HG03103 (cell line): ENCODE measurements around the gene OTUD5.
"Not testable (repeated sequence)": the region's sequence is repeated elsewhere in the genome, so short reads cannot be mapped to it uniquely, and the experiment has no call there.

Experiments used
- ATAC-seq: cut with Tn5 transposase; IDR thresholded peaks from one replicate; pipeline ENCODE4 v1.9.1; 2021; ENCODE audit warnings: low read depth; ENCODE audit not compliant: unreplicated experiment

The OTUD5 gene, protein sequence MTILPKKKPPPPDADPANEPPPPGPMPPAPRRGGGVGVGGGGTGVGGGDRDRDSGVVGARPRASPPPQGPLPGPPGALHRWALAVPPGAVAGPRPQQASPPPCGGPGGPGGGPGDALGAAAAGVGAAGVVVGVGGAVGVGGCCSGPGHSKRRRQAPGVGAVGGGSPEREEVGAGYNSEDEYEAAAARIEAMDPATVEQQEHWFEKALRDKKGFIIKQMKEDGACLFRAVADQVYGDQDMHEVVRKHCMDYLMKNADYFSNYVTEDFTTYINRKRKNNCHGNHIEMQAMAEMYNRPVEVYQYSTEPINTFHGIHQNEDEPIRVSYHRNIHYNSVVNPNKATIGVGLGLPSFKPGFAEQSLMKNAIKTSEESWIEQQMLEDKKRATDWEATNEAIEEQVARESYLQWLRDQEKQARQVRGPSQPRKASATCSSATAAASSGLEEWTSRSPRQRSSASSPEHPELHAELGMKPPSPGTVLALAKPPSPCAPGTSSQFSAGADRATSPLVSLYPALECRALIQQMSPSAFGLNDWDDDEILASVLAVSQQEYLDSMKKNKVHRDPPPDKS

DNA sequence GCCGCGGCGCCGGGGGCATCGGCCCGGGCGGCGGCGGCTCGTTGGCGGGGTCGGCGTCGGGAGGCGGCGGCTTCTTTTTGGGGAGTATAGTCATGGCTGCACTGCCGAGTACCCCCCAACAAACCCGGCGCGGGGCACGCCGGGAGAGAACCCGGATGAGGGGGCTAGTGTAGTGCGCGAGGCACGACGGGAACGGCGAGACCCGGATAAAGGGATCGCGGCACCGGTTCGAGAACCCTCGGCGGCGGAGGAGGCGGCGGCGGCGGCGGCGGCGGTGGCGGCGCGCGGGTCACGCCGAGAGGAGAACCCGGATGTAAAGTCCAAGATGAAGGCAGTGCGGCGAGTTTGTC is at the start of gene OTUD5:
TSS of gene OTUD5 (minus strand) at position 131 of the 350 bp plus-strand sequence. CDS start at position 94, 37 bp downstream.
- peak; percentile 29 for ATAC-seq

DNA sequence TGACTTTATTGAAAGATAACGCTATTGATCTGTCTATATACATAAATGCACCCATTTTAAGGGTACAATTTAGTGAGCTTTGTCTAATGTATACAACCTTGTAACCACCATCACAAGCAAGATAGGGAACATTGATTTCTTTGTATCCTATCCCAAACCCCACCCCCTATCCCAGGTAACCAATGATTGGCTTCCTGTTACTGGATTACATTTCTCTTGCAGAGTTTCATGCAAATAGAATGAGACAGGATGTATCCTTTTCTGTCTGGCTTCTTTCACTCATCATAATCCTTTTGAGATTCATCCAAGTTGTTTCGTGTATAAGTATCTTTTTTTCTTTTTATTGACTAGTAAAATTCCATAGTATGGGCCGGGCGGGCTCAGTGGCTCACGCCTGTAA is 46.3 kb upstream of the OTUD5 start:
- no peak for ATAC-seq

DNA sequence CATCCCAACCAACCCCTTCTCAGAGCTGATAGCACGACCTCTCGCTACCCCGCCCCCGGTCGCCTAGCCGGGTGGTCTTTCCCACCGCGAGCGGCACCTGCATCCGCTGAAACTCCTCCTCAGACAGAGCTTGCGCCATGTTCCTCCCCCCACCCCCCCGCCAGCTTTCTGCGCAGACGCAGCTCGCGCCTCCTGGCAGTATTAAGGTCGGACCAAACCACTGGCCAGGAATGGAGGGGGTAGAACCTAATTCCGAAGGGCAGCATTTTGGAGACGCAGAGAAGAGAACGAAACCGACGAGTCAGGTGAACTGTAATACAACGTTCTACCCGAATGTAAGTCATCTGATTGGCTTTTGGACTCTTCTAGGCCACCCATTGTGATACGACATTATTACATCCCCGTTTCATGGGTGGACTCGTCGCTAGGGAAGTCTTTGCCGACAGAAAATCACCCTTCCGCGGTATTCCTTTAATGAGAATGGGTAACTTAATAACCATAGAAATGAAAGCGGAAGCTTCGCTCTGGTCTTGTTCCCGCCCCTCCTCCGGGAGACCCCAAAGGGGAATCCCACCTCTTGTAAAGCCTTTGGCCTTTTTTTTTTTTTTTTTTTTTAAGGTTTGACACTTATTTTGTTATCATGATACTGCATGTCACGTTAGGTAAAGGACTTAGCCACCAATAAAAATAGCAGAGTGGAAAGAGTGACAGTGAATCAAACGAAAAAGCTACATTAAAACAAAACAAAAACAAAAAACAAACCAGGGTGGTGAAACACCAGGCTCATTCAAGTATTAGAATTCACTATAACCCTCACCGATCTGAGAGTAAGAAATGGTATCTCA is 44.9 kb upstream of the OTUD5 start, which contains the start of gene GRIPAP1:
TSS of gene GRIPAP1 (minus strand) at position 174 of the 845 bp plus-strand sequence. CDS start at position 139, 35 bp downstream.
- no peak for ATAC-seq

DNA sequence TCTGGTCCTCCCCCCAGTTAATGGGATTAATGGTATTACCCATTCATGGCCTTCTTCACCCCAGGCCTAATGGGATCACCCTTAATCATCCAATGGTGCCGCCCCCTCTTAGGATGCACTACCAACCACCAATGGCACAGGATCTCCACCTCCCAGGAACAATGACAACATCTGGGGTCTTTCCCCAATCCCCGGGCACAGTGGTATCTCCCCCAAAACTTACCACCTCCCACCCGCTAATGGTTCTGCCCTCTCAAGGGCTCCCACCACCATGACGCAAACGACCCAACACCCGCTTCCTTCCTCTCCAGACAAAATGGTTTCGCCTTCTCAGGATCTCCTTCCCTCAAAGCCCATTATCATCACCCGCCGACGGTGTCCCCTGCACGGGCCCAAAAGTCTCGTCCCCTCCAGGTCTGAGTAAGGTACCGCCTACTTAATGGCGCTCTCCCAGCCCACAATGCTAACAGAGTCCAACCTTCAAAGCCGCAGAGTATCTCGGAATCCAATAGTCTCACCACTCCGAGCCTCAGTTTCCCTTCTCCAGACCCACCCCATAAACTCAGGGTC is 44.2 kb upstream of the OTUD5 start:
- ATAC-seq, result no peak

DNA sequence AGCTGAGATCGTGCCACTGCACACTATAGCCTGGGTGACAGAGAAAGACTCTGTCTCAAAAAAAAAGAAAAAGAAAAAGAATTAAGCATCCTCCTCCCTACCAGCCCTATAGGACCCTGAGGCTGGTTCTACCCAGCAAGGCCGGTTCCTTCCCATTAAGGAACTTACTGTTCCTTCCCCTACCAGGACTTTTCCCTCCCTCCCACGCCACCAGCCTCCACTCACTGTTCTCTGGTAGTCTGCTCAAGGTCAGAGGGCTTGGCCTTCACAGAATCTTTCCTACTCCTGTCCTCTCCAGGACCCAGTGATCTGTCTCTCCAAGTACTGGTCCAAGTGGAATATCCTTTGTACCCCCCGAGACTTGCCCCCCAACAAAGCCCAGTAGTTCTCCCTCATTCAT is 43.2 kb upstream of the OTUD5 start:
- no peak for ATAC-seq

DNA sequence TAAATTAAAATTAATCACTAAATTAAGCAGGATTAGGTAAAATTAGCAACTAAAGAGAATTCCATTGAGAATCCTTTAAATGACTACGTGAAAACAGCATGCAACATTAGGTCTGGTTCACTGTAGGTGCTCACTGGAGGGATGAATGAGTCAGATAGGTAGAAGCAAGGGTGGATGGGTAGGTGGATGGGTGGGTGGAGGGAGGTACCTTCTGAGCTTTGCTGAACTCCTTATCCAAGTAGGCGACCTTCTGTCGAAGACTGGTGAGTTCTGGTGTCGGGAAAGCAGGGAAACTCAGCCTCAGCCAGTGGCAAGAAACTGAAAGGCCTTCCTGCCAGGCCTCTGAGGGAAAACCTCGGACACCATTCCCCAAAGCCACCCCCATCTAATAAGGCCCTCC is 41.6 kb upstream of the OTUD5 start:
- no peak for ATAC-seq

DNA sequence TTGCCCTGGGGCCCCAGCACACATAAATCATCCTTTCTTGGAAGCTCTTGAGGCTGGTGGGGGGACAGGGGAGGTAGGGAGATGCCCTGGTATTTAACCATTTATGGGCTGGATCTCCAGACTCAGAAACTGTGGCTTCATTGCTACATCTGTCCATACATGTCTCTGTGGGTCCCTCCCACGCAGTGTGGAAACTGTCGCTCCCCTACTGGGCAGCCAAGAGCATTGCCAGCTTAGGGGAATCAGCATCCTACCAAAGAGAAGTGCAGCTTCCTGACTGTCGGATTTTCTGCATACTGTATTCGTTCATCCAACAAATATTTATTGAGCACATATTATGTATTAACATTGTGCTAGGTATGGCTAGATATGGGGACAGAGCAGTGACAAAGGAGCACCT is 41.0 kb upstream of the OTUD5 start:
- no peak for ATAC-seq

DNA sequence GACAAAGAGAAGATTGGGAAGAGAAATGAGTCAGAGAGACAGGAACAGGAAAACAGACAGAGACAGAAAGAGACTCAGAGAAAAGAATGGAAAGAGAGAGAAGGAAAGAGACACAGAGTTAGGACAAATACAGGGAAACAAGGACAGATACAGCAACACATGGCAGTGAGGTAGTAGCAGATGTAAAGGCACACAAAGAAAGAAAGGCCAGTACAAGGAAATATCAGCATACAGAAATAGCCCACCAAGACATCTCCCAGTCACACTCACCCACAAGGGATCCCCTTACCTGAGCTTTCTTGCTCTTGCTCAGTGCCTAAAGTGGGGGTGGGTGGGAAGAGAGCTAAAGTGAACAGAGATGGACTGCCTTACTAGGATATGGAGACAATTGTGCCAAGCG is 40.5 kb upstream of the OTUD5 start:
- ATAC-seq, result no peak

DNA sequence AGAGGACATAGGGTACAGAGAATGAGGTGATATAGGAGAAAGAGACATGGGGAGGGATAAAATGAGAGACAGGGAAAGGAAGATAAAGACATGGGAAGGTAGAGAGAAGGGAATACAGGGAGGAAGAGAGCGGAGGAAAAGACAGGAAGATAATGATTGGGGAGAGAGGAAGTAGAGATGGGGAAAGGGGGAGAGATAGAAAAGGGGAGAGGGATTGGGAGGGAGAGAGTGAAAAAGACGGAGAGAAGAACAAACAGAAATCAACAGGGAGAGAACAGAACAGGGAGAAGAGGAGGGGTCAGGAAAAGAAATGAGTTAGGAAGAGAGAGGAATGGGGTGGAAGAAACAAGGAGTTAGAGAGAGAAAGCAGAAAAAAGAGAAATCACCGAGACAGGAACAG is 40.0 kb upstream of the OTUD5 start:
- ATAC-seq, result no peak

DNA sequence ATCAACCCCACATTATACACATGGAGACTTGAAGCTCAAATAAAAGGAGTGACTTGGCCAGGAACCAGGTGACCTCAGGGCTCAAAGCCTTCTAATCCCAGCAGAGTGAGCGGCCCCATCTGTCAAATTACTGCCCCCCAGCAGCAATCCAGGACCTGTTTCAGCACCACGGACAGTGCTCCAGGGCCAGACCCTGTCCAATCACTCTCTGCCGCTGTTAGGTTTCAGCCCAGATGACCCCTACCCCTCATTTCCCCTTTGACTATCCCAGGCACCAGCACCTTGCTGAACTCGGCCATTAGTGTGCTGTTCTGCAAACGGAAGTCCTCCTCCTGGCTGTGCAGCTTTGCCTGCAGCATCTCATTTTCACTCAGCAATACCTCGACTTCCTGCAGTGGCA is 39.6 kb upstream of the OTUD5 start:
- ATAC-seq, result no peak

DNA sequence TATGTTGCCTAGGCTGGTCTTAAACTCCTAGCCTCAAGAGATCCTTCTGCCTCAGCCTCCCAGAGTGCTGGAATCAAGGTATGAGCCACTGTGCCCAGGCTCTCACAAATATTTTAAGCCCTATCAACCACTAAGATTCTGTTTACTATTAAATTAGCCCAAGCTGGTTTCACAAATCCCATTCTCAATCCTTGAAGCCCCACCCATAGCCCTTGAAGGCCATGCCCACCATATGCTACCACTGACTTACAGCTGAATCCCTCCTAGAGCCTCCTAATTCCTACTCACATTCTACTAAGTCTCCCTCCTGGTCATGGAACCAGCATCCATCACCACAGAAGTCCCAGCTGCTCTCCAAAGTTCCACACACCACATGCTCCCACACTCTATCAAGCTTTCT is 34.9 kb upstream of the OTUD5 start:
- ATAC-seq, result no peak

DNA sequence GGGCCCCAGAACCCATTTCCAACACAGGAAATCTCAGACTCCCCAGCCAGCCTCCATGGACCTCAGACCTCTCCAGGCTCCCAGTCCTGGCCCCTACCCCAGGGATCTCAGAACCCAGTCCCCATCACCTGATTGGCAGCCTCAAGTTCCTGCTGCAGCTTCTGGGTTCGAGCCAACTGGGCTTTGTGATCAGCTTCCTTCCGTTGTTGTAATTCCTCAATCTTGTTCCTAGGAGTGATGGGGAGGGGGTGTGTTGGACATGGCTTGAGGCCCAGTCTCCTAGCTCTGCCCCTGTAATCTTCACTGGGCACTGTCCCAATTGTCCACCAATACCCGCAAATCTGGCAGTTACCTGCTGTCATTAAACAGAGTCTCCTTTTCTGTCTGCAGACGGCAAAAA is 32.1 kb upstream of the OTUD5 start:
- ATAC-seq, result no peak

DNA sequence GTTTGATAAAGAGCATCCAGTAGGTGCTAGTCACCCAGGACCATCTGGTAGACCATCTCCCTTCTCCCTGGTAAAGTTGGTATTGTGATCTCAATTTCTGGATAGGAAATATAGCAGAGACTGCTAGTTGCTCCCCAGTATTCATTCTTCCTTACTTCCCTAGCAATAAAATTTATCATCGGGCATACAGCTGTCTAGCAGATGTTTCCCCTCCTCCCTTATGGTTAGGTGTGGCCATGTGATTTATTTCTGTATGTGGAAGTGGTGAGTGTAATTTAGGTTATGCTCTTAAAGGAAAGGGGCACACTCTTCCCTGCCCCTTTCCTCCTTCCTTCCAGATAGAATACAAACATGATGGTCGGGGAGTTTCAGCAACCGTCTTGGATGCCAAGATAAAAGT is 26.5 kb upstream of the OTUD5 start:
- ATAC-seq, result no peak

DNA sequence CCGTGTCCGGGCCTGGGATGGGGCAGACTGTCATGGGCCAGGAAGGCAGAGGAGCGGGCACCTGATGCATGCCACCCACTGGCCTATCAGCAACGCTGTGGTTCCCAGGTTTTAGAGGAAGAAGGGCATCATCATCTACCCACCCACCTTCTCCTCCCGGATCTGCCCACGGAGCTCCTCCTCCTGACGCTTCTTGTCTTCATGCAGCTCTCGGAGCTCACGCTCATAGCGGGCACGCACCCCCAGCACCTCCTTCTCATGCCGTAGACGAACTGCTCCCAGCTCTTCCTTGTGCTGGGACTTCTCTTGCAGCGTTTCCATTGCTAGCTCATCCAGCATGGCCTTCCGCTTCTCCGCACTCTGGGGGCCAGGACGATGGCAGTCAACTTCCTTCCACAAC is 25.7 kb upstream of the OTUD5 start:
- ATAC-seq, result no peak

DNA sequence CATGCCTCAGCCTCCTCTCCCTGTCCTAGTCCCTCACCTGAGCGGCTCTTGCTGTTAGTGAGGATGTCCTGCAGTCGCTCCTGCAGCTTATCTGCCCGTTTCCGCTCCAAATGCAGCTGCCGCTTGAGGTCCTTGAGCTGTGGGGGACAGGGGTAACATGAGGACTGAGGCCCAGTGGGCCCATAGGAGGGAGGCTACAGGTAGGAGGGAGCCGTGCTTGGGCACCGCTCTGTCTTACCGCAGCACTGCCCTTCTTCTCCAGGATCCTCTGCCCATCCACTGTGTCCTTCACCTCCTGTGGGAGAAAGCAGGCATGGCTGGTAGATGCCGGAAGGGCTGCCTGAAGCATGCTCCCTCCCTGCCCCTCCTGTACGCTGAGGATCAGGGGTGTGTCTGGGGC is 23.8 kb upstream of the OTUD5 start:
- ATAC-seq, result no peak

DNA sequence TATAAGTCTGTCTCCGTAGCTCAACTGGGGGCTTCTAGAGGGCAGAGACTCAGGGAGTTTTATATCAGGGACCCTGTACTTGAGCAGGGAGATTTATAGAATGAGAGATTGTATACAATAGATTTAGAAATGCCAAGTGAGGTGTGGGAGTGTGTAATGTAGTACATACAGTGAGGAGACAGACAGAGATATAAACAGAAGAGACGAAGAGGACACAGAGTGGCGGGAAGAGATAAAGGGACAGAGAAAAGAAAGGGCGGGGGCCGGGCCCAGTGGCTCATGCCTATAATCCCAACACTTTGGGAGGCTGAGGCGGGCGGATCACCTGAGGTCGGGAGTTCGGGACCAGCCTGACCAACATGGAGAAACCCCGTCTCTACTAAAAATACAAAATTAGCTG is 22.9 kb upstream of the OTUD5 start:
- not testable (repeated sequence) for ATAC-seq

DNA sequence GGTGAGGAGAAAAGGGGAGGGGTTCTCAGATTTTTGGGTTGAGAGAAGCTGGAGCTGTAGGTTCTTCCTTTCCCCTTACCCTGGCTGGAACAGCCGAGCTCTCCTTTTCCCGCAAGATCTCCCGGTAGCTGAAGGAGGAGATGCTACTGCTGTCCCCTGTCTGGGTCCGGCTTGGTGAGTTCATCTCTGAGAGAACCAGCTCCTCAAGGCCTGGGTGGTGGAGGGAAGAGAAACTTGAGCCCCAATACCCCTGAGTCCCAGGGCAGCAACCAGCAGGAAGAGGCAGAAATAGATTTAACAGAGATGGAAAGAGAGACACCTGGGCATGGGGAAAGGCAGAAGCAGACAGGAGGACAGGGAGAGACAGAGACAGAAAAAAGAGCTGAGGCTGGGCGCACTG is 20.8 kb upstream of the OTUD5 start:
- ATAC-seq, result no peak

DNA sequence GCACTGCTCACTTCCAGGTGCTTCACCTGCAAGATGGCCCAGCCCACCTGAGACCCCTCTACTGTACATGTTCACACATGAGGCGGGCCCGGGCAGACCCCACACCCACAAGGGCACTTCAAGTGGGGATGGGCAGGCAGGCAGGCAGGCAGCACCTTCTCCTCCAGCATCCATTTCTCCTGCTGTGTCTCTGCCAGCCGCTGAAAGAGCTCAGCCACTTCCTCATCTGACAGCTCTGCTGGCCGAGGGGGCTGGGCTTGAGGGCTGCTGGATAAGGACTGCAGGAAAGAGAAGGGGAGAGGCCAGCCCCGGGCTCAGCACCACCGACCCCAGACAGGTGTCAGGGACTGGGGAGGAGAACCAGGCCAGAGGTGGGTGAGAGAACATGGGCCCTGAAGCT is 18.7 kb upstream of the OTUD5 start:
- no peak for ATAC-seq

DNA sequence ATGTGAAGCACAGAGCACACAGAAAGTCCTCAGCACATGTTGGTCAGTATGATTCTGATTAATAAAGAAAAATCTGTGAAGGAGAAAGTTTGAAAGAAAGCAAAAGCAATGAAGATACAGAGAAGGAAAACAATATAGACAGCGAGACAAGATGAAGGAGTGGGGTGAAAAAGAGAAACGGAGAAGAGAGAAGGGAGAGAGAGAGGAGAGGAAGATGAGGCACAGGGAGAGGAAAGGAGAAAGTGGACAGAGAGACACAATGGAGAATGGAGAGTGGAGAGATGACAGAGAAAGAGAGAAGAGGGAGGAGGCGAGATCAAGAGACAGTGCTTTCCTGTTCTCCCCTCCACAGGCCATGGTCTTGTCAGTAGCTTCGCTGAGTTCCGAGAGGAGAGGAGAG is 18.1 kb upstream of the OTUD5 start:
- no peak for ATAC-seq

DNA sequence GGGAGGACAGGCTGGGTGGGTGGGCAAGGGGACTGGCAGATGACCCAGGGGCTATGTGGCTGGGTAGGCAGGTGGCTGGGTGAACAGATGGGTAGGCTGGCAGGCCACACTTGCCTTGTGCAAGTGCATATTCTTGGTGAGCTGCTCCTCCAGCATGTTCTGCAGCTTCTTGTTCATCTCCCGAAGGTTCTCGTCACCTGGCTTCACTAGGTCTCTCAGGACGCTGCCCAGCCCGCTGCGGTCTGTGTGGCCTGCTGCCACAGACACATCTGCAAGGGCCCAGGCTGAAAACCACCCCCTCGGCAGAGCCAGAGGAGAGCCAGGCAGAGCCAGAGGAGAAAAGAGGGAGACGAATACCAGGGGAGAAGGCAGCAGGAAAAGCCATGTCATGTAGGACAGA is 17.6 kb upstream of the OTUD5 start:
- ATAC-seq, result no peak

DNA sequence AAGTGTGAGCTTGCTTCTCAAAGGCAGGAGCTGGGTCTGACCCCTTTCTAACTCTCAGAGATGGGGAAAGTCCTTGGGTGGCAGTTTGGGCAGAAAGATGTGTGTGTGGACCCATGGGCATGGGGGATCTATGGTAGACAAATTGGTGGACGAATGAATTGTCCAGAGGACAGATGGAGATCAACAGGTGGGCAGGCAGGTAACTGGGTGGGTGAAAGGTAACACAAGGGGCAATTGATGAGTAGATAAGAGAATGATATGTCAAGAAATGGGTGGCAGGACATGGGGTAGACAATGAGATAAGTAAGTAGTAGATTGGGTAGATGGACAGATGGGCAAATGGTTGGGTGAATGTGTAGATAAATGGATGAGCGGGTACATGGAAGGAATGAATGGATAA is 17.2 kb upstream of the OTUD5 start:
- no peak for ATAC-seq
